ENCODE data around the gene EPAS1. TPM values are rescaled to one million over a fixed set of nuclear protein-coding genes. Genes with fewer than 3 reads are reported as not detected.
A peak's percentile ranks its signal among the peaks of the same experiment; 100 is the strongest.

EPAS1 gene
- total RNA-seq, 1 experiment from 2014 or later: 77.3 TPM

DNA sequence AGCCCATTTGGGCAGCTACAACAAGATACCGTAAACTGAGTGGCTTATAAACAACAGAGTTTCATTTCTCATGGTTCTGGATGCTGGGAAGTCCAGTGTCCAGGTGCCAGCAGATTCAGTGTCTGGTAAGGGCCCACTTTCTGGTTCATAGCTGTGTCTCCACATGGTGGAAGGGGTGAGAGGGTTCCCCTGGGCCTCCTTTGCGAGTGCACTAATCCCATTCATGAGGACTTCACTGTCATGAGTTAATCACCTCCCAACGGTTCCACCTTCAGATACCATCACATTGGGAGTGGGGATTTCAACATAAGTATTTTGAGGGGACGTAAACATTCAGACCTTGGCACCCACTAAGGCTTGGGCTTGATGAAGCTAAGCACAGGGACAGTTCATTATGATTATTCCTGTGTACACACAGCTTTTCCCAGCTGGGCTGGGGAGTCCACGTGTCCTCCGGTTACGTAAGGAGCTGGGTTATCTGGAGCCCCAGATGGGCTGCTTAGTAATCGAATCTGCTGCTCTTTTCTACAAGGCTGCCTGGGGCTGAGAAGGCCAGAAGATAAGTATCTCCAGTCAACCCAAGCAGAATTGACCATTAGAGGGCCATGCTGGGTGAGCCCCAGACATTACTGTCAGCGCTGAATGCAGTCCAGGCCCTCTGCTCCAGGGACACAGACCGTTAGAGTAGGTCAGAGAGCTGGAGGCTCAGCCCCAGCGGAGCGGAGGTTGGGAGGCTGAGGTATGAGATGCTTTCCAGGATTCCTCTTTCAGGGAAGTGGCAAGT lies 42.7 kb downstream of the EPAS1 start:
- no peaks in the 10 kb centered on the region for H3K9me3 Mint-ChIP-seq (ENCODE audit: unreplicated experiment)
- POLR2A ChIA-PET: no interaction called here
- intact Hi-C loops (cut with micrococcal nuclease; ENCODE audit: unreplicated experiment): no loop called here

DNA sequence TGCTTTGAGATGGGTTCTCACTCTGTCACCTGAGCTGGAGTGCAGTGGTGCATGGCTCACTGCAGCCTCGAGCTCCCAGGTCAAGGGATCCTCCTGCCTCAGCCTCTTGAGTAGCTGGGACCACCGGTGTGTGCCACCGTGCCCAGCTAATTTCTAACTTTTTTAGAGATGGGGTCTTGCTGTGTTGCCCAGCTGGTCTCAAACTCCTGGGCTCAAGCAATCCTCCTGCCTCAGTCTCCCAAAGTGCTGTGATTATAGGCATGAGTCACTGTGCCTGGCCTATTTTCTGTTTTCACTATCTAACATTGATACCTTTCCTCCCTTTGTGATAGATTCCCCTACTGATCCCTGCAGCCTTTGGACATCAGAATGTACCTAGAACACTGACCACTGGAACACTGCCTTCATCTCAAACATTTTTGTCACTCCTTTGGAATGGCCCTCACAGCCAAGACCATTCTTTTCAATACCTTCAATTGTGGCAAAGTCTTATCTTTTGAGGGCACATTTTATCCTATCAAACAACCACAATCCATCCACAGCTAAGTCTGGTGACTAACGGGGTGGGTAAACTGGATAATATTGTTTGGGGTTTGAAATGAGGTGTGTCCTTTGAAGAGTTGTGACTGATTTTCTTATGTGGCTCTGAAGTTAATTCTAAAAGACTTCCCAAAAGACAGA lies 43.7 kb downstream of the EPAS1 start:
- H3K4me1 Mint-ChIP-seq (ENCODE audit: low read depth, unreplicated experiment): peaks cover 34% of the 10 kb centered on the region
- DNase-seq: no peak
- no TSS peak for BruUV-seq (replicated peaks)
- POLR2A ChIA-PET: no interaction called here
- no peaks in the 10 kb centered on the region for H3K27me3 Mint-ChIP-seq (ENCODE audit: insufficient read depth, unreplicated experiment)
- TF ChIP-seq, protein P1, sequence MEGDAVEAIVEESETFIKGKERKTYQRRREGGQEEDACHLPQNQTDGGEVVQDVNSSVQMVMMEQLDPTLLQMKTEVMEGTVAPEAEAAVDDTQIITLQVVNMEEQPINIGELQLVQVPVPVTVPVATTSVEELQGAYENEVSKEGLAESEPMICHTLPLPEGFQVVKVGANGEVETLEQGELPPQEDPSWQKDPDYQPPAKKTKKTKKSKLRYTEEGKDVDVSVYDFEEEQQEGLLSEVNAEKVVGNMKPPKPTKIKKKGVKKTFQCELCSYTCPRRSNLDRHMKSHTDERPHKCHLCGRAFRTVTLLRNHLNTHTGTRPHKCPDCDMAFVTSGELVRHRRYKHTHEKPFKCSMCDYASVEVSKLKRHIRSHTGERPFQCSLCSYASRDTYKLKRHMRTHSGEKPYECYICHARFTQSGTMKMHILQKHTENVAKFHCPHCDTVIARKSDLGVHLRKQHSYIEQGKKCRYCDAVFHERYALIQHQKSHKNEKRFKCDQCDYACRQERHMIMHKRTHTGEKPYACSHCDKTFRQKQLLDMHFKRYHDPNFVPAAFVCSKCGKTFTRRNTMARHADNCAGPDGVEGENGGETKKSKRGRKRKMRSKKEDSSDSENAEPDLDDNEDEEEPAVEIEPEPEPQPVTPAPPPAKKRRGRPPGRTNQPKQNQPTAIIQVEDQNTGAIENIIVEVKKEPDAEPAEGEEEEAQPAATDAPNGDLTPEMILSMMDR (IDR thresholded peaks at IDR 0.05; ENCODE audit: insufficient read depth in 1 of 2, low read depth in 1 of 2, low read length in 1 of 2, severe bottlenecking in 1 of 2, unreplicated experiment in 1 of 2): no peak
- H3K27ac Mint-ChIP-seq (ENCODE audit: unreplicated experiment): no peak overlapping the region
- no peaks in the 10 kb centered on the region for H3K27me3 ChIP-seq (replicated peaks; ENCODE audit: control insufficient read depth, insufficient read depth, low read length)
- CTCF ChIA-PET: no interaction called here
- H3K9me3 ChIP-seq: no peaks in the 10 kb centered on the region
- H3K36me3 ChIP-seq (ENCODE audit: control insufficient read depth, insufficient read depth, low read length): no peaks in the 10 kb centered on the region
- no peak overlapping the region for H3K4me3 ChIP-seq (ENCODE audit: low read depth, low read length)
- intact Hi-C loops (cut with micrococcal nuclease; ENCODE audit: unreplicated experiment): no loop called here
- H3K9me3 Mint-ChIP-seq (ENCODE audit: unreplicated experiment): no peaks in the 10 kb centered on the region
- H3K4me3 Mint-ChIP-seq (ENCODE audit: unreplicated experiment): no peak overlapping the region
- peaks cover 12% of the 10 kb centered on the region for H3K36me3 Mint-ChIP-seq (ENCODE audit: insufficient read depth, unreplicated experiment)
- H3K4me1 ChIP-seq: peaks cover 21% of the 10 kb centered on the region

More for the DNA sequence above, 42.7 kb downstream of the EPAS1 start:
- H3K4me1 ChIP-seq: peaks cover 24% of the 10 kb centered on the region
- CTCF ChIA-PET: interaction anchor here (0.6 kb wide), 1 partner anchor 61 kb away, joined by 3 read pairs; no protein-coding TSS in a partner anchor
- H3K4me3 Mint-ChIP-seq (ENCODE audit: unreplicated experiment): no peak overlapping the region
- peaks cover 12% of the 10 kb centered on the region for H3K36me3 Mint-ChIP-seq (ENCODE audit: insufficient read depth, unreplicated experiment)
- peak; percentile 30 to 55 for DNase-seq
- no peaks in the 10 kb centered on the region for H3K9me3 ChIP-seq
- no TSS peak for BruUV-seq (replicated peaks)
- TF ChIP-seq, protein P1 (IDR thresholded peaks at IDR 0.05; ENCODE audit: insufficient read depth in 1 of 2, low read depth in 1 of 2, low read length in 1 of 2, severe bottlenecking in 1 of 2, unreplicated experiment in 1 of 2): no peak
- no peaks in the 10 kb centered on the region for H3K36me3 ChIP-seq (ENCODE audit: control insufficient read depth, insufficient read depth, low read length)
- no peaks in the 10 kb centered on the region for H3K27me3 Mint-ChIP-seq (ENCODE audit: insufficient read depth, unreplicated experiment)
- H3K4me1 Mint-ChIP-seq (ENCODE audit: low read depth, unreplicated experiment): peaks cover 39% of the 10 kb centered on the region
- H3K4me3 ChIP-seq (ENCODE audit: low read depth, low read length): no peak overlapping the region
- H3K27me3 ChIP-seq (replicated peaks; ENCODE audit: control insufficient read depth, insufficient read depth, low read length): no peaks in the 10 kb centered on the region
- no peak overlapping the region for H3K27ac Mint-ChIP-seq (ENCODE audit: unreplicated experiment)

DNA sequence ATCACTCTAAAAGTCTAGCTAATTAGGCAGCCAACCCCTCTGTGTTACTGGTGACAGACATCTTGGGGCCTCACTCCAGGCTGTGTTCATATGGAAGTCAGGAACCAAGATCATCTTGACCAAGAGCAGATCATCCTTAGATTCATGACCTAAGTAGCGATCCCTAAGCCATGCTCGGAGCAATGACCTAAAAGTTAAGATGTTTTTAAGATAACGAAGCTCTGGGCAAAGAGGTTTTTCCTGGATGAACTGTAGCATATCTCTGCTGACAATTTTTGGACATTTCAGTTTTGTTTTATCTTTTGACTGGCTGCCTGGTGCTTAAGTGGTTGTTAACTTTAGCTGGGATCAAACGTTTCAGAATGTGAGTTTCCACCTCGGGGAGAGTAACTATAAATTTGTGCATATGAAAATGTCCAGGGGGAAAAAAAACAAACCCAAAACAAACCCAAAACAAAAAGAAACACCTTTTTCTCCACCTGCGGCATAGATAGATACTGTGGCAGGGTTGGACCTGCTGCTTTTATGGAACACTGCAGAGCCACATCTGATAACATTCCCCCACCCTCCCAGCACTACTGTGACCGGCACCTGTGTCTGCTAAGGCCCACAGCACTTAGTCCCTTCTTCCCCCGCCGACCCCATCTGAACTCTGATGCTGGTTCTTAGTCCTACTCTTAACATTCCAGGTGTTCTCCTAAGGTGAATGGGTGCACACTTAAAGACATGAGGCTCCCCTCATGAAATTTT lies 45.5 kb downstream of the EPAS1 start:
- H3K9me3 ChIP-seq: no peaks in the 10 kb centered on the region
- DNase-seq: no peak
- ChIA-PET CTCF (no interaction called here), POLR2A (no interaction called here)
- intact Hi-C loops (cut with micrococcal nuclease; ENCODE audit: unreplicated experiment): no loop called here
- Mint-ChIP-seq H3K9me3 (ENCODE audit: unreplicated experiment) (no peaks in the 10 kb centered on the region), H3K4me1 (ENCODE audit: low read depth, unreplicated experiment) (peaks cover 17% of the 10 kb centered on the region), H3K27ac (ENCODE audit: unreplicated experiment) (no peak overlapping the region), H3K36me3 (ENCODE audit: insufficient read depth, unreplicated experiment) (peaks cover 21% of the 10 kb centered on the region), H3K27me3 (ENCODE audit: insufficient read depth, unreplicated experiment) (no peaks in the 10 kb centered on the region), H3K4me3 (ENCODE audit: unreplicated experiment) (no peak overlapping the region)
- H3K27me3 ChIP-seq (replicated peaks; ENCODE audit: control insufficient read depth, insufficient read depth, low read length): no peaks in the 10 kb centered on the region
- no peak overlapping the region for H3K4me3 ChIP-seq (ENCODE audit: low read depth, low read length)
- no TSS peak for BruUV-seq (replicated peaks)
- peaks cover 8% of the 10 kb centered on the region for H3K4me1 ChIP-seq
- 0 out of 2 replicates have a peak, but pooled peaks cover 2% of the 10 kb centered on the region for H3K36me3 ChIP-seq (ENCODE audit: control insufficient read depth, insufficient read depth, low read length)
- TF ChIP-seq, protein P1 (IDR thresholded peaks at IDR 0.05; ENCODE audit: insufficient read depth in 1 of 2, low read depth in 1 of 2, low read length in 1 of 2, severe bottlenecking in 1 of 2, unreplicated experiment in 1 of 2): no peak
